HAP-1 (cell line): ENCODE measurements around the gene EBF4.
"Not testable (repeated sequence)": the region's sequence is repeated elsewhere in the genome, so short reads cannot be mapped to it uniquely, and the experiment has no call there.

Experiments used
- DNase-seq, 2 experiments: peaks; one replicate each; pipeline ENCODE4 v3.0.0-alpha.2; 2016 to 2020; ENCODE audit warnings: low spot score in 2 of 2
- H3K27me3 ChIP-seq: fragments of 250-450 bp; sonication (Bioruptor Pico); 2 replicates; pipeline ENCODE4 v1.5.1; 2020; ENCODE audit warnings: low read depth, mild to moderate bottlenecking, moderate library complexity
- H3K36me3 ChIP-seq: fragments of 250-450 bp; sonication (Bioruptor Pico); replicated peaks from 2 replicates; pipeline ENCODE4 v1.5.1; 2020; ENCODE audit warnings: mild to moderate bottlenecking
- H3K4me1 ChIP-seq: fragments of 250-450 bp; sonication (Bioruptor Pico); 2 replicates; pipeline ENCODE4 v1.5.1; 2020; ENCODE audit warnings: mild to moderate bottlenecking
- H3K4me3 ChIP-seq: fragments of 250-450 bp; sonication (Bioruptor Pico); 2 replicates; pipeline ENCODE4 v1.5.1; 2020; ENCODE audit warnings: mild to moderate bottlenecking, moderate library complexity
- H3K9me3 ChIP-seq: fragments of 250-450 bp; sonication (Bioruptor Pico); 2 replicates; pipeline ENCODE4 v1.5.1; 2020; ENCODE audit warnings: mild to moderate bottlenecking, moderate library complexity
- in situ Hi-C: fragments of 300-500 bp; cut with MboI; formaldehyde crosslinking; loops from 3 replicates; pipeline ENCODE4 v1.14.3; 2020; ENCODE audit warnings: low sequenced_read_pairs, inconsistent platforms, mixed read lengths

Gene EBF4

GRCh38 chr20:2798095-2798805 lies 105.7 kb downstream of the EBF4 start:
- in situ Hi-C loops = no loop called here
- H3K27me3 ChIP-seq = no peaks in the 10 kb centered on the region
- H3K4me1 ChIP-seq = peaks cover 11% of the 10 kb centered on the region
- H3K4me3 ChIP-seq = no peak overlapping the region
- peaks cover 33% of the 10 kb centered on the region for H3K36me3 ChIP-seq
- no peaks in the 10 kb centered on the region for H3K9me3 ChIP-seq
- no peak for DNase-seq

- DNase-seq = peak in 1 of 2 experiments; percentile 33
- Histone ChIP-seq H3K27me3 (no peaks in the 10 kb centered on the region), H3K9me3 (no peaks in the 10 kb centered on the region), H3K4me1 (peaks cover 11% of the 10 kb centered on the region), H3K4me3 (no peak overlapping the region), H3K36me3 (peaks cover 33% of the 10 kb centered on the region)
- in situ Hi-C loops = no loop called here
Observed at GRCh38 chr20:2798814-2799213, 106.2 kb downstream of the EBF4 start.

DNA sequence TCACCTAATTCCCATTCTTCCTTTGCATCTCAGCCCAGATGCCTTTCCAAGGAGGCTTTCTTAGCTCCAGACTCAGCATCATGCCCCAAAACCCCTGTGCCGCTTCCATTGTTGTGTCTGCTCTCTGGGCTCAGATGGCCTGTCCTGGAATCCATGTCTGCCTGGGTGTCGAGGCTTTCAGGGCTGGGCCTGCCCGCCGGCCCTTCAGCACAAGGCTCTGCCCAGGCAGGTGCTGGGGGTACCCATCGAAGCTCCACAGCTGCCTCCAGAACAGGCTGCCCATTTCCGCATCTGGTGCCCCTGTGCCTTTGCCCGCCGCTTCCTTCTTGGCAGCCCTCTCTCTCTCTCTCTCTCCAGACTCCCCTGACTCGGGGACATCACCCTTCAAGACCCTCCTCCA lies 106.7 kb downstream of the EBF4 start:
- H3K4me1 ChIP-seq = peaks cover 11% of the 10 kb centered on the region
- H3K27me3 ChIP-seq = no peaks in the 10 kb centered on the region
- H3K4me3 ChIP-seq = peak overlapping the region; percentile 63
- DNase-seq = no peak
- in situ Hi-C loops = no loop called here
- H3K9me3 ChIP-seq = no peaks in the 10 kb centered on the region
- peaks cover 33% of the 10 kb centered on the region for H3K36me3 ChIP-seq

- no peaks in the 10 kb centered on the region for H3K27me3 ChIP-seq
- H3K9me3 ChIP-seq = no peaks in the 10 kb centered on the region
- DNase-seq = peak; percentile 18 to 44
- H3K4me3 ChIP-seq = peak overlapping the region; percentile 63
- H3K4me1 ChIP-seq = peaks cover 11% of the 10 kb centered on the region
- peaks cover 32% of the 10 kb centered on the region for H3K36me3 ChIP-seq
- in situ Hi-C loops = no loop called here
Observed at GRCh38 chr20:2799688-2800520, 107.3 kb downstream of the EBF4 start.

GRCh38 chr20:2800521-2801285 lies 108.1 kb downstream of the EBF4 start, which contains the start of gene CPXM1:
CPXM1 (minus strand) TSS chr20:2800627; CDS start chr20:2800572, 55 bp downstream.
- Histone ChIP-seq H3K27me3 (no peaks in the 10 kb centered on the region), H3K36me3 (peaks cover 24% of the 10 kb centered on the region), H3K9me3 (no peaks in the 10 kb centered on the region), H3K4me3 (peak within 1 kb of the TSS; percentile 63), H3K4me1 (peaks cover 11% of the 10 kb centered on the region)
- in situ Hi-C loops = no loop called here
- peak; percentile 60 to 85 for DNase-seq

- no peaks in the 10 kb centered on the region for H3K9me3 ChIP-seq
- peaks cover 11% of the 10 kb centered on the region for H3K4me1 ChIP-seq
- H3K27me3 ChIP-seq = no peaks in the 10 kb centered on the region
- peaks cover 18% of the 10 kb centered on the region for H3K36me3 ChIP-seq
- in situ Hi-C loops = no loop called here
- DNase-seq = no peak
- H3K4me3 ChIP-seq = peak overlapping the region; percentile 63
Observed at GRCh38 chr20:2801286-2801728, 108.7 kb downstream of the EBF4 start.

GRCh38 chr20:2804041-2804828 lies 111.7 kb downstream of the EBF4 start:
- no peak for DNase-seq
- no peaks in the 10 kb centered on the region for H3K9me3 ChIP-seq
- in situ Hi-C loops = no loop called here
- no peak overlapping the region for H3K4me3 ChIP-seq
- H3K27me3 ChIP-seq = no peaks in the 10 kb centered on the region
- H3K36me3 ChIP-seq = no peaks in the 10 kb centered on the region
- H3K4me1 ChIP-seq = peaks cover 11% of the 10 kb centered on the region

- Histone ChIP-seq H3K9me3 (no peaks in the 10 kb centered on the region), H3K4me1 (peaks cover 9% of the 10 kb centered on the region), H3K4me3 (no peak overlapping the region), H3K27me3 (no peaks in the 10 kb centered on the region), H3K36me3 (no peaks in the 10 kb centered on the region)
- in situ Hi-C loops = no loop called here
- no peak for DNase-seq
Observed at GRCh38 chr20:2804852-2805688, 112.5 kb downstream of the EBF4 start.

- H3K4me1 ChIP-seq = peaks cover 9% of the 10 kb centered on the region
- no peaks in the 10 kb centered on the region for H3K36me3 ChIP-seq
- H3K4me3 ChIP-seq = no peak overlapping the region
- no peaks in the 10 kb centered on the region for H3K9me3 ChIP-seq
- no peaks in the 10 kb centered on the region for H3K27me3 ChIP-seq
- no peak for DNase-seq
- in situ Hi-C loops = no loop called here
Observed at GRCh38 chr20:2805689-2806350, 113.2 kb downstream of the EBF4 start.

DNA sequence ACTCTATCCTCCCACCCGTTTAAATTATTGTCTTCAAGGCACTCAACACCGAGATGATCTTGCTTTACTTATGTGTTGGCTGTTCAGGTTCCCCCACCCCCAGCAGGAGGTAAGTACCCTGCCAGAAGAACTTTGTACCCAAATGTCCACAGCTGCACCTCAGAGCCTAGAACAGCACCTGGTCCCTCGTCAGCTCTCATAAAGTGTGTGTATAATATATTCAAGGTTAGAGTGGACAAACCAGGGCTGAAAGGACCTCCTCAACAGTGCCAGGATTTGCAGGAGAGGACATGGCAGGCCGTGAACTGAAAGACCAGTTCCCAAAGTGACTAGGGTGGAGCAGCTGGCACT lies 113.7 kb downstream of the EBF4 start:
- Histone ChIP-seq H3K27me3 (no peaks in the 10 kb centered on the region; the same call in 1 of the 2 replicates), H3K4me3 (no peak overlapping the region), H3K4me1 (peaks cover 4% of the 10 kb centered on the region; the same call in 1 of the 2 replicates), H3K9me3 (no peaks in the 10 kb centered on the region), H3K36me3 (no peaks in the 10 kb centered on the region)
- in situ Hi-C loops = no loop called here
- DNase-seq = no peak

DNA sequence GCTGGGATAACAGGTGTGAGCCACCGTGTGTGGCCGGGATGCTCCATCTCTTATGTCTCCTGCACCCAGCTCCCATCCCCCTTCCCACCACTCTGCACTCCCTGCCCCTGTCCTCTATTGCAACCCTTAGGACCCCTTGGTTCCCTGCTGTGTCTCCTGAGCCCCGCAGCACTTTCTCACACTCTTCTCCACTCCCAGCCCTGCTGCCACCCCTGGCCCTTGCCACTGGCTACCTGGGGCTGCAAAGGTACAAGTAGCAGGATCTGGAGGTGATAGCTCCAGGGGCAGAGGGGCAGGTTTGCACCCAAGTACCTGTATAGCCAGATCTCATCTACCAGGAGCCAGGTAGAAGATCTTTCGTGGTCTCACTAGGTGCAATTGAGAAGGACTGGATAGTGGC lies 114.4 kb downstream of the EBF4 start:
- Histone ChIP-seq H3K9me3 (peaks cover 3% of the 10 kb centered on the region; the same call in 1 of the 2 replicates), H3K36me3 (no peaks in the 10 kb centered on the region), H3K4me3 (no peak overlapping the region), H3K4me1 (no peaks in the 10 kb centered on the region), H3K27me3 (no peaks in the 10 kb centered on the region; the same call in 1 of the 2 replicates)
- in situ Hi-C loops = no loop called here
- DNase-seq = no peak

GRCh38 chr20:2807929-2808328 lies 115.3 kb downstream of the EBF4 start:
- H3K4me1 ChIP-seq, DNase-seq, in situ Hi-C loops, H3K27me3 ChIP-seq, H3K36me3 ChIP-seq, H3K4me3 ChIP-seq, H3K9me3 ChIP-seq: not testable (repeated sequence)
